GM19043 (cell line): ENCODE data around the gene METTL23.
A peak's percentile ranks its signal among the peaks of the same experiment; 100 is the strongest.
"Not testable (repeated sequence)": the region's sequence is repeated elsewhere in the genome, so short reads cannot be mapped to it uniquely, and the experiment has no call there.

ENCODE experiments used
- ATAC-seq: cut with Tn5 transposase; IDR thresholded peaks from one replicate; pipeline ENCODE4 v1.9.1; 2021; ENCODE audit warnings: low read depth; ENCODE audit not compliant: unreplicated experiment

METTL23 gene

DNA sequence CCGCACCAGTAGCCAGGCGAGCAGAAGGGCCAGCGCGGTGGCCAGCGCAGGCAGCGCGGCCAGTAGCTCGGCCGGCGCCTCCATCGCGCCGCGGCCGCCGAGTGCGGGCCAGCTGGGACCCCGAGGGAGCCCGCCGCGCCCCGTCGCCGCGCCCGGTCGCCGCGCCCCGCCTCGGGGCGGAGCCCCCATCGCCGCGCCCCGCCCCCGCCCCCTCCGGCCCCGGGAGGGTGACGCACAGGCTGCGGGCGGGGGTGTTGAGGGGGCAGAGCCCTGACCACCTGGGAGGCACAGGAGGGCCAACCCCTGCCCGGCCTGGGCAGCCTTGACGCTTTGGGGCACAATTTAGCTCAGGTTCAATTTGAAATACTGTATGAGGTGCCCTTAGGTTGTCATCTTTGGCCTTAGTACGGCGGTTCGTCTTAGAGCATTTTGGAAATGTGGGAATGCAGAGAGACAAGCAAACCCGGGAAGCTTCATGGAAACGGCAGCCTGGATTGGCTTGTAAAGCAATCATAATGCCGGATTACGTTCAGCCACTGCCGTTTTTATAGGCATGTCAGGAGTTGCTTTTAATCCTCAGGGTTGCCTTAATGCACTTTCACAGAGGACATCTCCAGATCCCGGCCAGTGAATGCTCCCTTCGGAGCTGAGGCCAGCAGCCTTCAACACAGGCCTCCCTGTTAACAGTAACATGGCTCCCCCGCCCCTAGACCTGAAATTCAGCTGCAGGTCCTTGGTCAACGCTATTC, 15.6 kb upstream of the METTL23 start, which contains the start of gene MXRA7:
Gene MXRA7, minus strand, starts transcription at position 103 of the 749 bp plus-strand sequence. Its CDS starts 19 bp downstream, at position 84.
- no peak for ATAC-seq

DNA sequence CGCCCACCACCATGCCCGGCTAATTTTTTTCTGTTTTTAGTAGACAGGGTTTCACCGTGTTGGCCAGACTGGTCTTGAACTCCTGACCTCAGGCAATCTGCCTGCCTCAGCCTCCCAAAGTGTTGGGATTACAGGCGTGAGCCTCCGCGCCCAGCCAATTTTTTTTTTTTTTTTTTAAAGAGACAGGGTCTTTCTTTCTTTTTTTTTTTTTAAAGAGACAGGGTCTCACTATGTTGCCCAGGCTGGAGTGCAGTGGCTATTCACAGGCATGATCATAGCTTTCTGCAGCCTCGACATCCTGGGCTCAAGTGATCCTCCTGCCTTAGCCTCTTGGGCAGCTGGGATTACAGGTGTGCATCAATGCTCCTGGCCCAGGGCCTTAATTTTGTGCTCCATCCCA, 14.3 kb upstream of the METTL23 start:
- ATAC-seq = not testable (repeated sequence)

DNA sequence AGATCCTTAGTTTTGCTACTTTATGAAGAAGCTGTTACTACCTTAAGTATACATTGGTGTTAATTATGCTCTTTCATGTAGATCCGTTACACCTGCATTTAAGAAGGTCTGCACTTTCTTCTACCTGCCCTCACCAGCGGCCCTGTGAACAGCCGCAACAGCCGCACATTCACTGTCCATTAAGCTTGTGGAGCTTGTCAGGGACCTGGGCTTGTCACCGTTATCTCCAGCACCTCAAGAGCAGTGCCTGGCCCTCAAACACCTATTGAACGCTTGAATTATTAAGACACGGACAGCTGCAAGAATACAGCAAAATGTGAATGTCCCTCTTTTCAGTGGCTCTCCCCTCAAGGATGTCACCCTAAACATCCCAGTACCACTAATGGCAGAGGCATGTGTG, 12.9 kb upstream of the METTL23 start:
- no peak for ATAC-seq

DNA sequence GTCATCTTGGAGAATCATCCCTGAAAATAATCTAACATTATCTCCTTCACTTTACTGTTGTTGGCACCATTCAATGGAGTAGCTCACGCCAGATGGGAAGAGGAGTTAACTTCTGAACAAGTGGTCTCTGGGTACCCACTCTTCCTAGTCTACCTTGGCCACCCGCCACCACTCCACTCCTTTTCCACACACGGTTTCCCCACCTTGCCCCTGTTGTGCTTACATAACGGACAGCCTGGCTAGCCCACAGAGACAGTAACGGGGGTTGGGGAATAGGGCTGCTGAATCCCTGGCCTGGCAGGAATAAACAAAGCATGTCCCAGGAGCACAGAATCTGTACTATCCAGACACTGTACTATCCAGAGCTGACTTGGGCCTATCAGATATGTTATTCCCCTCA, 12.3 kb upstream of the METTL23 start:
- ATAC-seq = no peak

DNA sequence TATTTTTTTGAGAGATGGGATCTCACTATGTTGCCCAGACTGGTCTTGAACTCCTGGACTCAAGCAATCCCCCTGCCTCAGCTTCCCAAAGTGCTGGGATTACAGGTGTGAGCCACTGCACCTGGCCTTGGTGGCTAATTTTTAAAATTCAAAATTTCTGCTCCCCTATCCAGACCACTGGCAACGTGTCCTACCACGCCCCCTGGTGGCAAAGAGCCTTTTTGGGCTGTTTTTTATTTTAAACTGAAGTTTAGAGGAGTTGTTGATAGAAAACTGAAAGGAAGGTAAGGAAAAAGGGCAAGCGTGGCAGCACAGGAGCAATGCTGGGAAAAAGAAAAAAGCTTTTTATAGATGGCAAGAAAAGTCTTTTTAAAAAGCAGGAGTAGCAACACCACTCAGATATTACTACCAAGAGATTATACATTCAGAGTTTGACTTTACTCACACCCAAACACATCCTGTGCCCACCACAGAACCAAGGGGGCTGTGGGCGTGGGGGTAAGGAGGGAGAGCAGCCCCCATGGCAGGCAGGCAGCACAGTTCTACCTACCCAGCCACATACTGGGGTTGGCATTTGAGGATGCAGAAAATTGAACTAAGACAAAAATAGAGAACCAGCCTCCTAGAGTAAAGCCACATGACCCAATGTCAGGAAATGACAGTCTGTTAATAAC, 11.7 kb upstream of the METTL23 start:
- ATAC-seq = no peak

DNA sequence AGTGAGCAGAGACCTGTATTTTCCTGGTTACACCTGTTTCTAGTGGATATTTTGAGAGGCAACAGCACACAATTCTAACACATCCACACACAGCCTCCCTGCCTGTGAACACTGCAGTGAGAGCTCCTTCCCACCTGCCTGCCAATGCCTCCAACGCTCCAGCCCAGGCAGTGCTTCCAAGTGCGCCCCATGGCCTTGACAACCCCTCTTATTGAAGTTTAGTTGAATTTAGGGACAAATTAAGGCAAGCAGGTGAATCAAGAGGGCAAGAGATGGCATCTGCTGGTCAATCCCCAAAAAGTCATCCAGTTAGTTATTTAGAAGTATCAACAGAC, 11.2 kb upstream of the METTL23 start:
- ATAC-seq = no peak

DNA sequence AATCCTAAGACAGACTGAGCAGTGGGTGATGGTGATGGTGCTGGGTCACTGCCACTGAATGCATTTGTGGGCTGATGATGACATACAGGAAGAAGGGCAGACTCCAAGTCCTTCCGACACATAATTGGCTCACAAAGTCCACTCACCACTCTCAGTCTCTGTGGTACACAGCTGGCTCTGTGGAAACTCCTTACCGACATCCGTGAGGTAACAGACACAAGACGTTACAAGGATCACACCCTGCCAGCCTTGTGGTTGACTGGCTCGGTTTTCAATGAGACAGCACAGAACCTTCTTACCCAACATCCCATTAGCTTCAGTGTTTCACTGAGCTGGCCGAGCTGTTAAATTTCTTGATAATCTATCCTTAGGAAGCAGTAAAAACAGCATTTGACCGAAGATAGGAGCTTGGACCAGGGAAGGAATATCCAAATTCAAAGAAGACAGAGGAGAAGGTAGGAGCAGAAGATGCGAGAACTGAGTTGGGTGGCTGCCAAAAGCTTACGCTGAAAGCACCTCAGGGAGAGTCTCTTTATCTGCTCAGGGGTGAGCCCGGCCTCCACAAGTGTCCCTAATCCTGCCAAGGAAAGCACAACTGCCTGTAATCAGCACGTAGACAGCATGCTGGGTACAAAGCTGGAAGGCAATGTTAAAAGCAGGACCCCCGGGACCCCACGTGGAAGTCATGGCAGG, 10.3 kb upstream of the METTL23 start:
- ATAC-seq = no peak

DNA sequence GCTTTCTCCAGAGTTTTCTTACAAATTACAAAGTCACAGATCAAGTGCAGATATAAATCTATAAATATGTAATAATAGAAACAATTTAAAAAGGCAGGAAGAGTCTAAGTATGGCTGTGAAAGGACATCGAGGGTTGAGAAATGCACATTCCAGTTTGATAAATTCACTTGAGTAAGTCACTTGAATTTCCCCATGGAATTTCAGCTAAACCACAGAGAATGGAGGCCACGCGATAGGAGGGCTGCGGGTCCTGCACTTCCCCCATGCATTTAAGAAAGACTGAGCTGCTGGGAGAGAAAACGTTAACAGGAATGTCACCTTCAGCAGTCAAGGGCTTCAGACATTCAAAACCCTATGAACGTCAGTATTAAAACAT, 9.8 kb upstream of the METTL23 start:
- no peak for ATAC-seq

DNA sequence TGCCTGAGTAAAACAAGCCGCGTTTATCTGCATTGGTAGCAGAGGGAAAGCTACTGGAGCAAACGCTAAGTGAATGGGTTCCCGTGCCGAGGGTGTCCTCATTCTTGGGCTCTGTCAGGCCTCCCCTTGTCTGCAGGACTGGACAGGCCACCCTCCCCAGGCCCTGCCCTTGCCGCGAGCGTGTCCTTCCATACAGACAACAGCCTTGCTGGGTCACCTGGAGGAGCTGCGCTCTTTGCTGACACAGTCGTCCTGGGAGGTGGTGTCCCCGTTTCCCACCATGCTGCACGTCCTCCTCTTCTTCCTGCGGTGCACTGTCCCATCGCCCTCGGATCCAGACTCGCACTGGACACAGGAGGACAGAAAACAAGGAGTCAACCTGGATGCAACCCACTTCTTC, 8.1 kb upstream of the METTL23 start:
- no peak for ATAC-seq

DNA sequence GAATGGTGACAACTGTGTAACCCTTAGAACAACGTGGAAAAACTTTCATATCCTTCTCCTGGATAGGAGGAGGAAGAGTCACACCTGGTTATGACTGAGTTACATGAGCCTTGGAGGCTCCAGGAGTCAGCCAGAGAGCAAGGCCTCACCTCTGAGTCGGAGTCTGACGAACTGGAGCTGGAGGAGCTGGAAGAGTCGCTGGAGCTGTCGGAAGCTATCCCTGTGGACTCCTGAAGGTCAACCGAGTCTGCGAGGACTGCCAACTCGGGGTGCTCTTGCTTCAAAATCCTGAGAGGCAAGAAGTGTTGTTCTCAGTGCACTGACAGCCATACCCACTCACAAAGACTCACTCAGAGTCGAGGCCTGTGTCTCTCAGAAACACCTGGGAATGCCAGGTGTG, 6.4 kb upstream of the METTL23 start:
- no peak for ATAC-seq

DNA sequence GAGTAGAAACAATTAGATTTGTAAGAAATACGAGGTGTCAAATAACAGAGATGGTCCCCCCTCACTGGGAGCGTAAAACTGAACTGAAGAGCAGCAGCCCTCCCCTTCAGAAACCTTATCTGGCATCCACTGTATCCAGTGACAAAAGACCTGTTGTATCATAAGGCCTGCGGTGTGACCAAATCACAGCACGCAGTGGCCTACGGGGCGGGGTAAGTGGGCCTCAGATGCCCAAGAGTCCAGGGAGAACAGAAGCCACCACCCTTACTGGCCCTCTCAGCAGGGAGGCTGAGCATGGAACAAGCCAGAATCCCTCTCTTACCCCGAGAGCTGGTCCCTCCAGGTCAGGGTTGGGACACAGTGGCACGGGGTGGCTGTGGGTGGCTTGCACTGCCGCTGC, 5.7 kb upstream of the METTL23 start:
- no peak for ATAC-seq

DNA sequence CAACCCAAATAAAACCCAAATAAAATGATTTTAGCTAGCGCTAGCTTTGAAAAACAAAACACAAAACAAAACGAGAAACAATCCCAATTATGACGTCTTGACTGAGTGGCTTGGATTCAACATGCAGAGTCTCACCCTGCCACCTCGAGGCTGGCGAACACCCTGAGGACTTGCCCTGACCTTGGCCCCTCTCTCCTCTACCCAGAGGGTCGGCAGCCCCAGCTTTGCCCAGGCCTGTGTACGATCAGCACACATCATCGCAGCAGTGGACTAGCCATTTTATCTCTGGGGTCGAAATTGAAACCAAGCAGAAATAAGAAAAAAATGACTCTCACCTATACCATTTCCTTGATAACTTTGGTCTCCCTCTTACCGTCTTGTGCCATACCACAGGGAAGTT, 5.2 kb upstream of the METTL23 start:
- ATAC-seq = no peak

DNA sequence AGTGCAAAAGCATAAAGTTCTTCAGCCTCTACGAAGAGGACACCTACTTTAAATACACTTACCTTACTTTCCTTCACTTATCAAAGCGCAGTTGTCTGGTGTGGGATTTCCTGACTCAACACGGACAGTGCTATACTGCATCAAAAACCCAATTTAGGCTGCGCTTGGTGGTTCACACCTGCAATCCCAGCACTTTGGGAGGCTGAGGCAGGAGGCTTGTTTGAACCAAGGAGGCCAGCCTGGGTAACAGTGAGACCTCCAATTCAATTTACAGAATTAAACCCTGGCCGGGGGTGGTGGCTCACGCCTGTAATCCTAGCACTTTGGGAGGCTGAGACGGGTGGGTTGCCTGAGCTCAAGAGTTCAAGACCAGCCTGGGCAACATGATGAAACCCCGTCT, 4.4 kb upstream of the METTL23 start:
- no peak for ATAC-seq

DNA sequence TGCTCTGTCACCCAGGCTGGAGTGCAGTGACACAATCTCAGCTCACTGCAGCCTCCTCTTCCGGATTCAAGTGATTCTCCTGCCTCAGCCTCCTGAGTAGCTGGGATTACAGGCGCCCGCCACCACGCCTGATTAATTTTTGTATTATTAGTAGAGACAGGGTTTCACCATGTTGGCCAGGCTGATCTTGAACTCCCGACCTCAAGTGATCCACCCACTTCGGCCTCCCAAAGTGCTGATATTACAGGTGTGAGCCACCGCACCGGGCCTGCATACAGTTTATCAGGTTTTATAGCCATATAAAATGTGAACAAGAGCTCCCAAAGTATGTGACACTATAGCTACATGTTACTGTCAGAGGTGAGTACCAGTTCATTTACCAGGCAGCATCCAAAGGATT, 3.7 kb upstream of the METTL23 start:
- not testable (repeated sequence) for ATAC-seq

DNA sequence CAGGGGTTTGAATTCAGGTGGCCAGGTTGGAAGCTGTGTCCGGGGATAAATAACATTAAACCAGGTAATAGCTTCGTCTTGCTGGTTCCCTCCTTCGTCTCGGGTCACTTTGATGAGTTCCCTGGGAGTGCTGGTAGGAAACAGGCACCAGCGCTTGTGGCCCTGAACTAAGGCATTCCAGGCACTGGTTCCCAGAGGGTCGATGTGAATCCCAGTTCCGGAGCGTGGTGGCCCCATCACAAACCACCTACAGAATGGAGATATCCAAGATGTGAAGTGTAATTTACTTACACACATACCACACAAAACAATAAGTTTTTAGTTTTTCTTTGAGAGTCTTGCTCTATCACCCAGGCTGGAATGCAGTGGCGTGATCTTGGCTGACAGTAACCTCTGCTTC, 2.8 kb upstream of the METTL23 start:
- ATAC-seq = no peak

DNA sequence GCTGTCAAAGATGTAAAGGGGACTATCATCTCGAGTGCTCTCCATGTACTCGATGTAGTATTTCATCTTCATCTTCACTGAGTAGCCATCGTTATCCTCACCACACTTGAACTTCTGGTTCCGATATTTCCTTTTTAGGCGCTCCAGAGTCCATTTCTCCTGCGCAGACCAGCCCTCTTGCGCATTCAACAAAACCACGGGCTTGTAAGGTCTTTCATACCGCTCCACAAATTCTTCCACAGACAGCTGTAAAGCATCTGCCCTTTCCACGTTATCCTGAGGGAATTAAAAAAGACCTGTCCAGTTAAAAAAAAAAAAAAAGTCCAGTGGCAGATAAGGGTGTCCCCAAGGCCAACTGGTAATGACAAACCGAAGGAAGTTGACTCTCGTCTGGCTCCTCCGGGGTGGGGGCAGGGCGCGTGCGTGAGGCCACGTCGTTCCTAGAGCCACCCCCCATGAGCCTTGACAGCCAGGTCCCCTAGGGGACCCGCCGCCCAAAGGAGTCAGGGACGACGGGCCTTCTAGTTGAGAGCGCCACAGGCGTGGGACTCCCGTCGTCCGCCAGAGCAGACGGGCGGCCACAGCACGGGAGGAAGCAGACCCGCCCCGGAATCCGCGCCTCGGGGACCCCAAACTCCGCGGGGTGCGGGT, 934 bp upstream of the METTL23 start:
- peak; percentile 14 for ATAC-seq

DNA sequence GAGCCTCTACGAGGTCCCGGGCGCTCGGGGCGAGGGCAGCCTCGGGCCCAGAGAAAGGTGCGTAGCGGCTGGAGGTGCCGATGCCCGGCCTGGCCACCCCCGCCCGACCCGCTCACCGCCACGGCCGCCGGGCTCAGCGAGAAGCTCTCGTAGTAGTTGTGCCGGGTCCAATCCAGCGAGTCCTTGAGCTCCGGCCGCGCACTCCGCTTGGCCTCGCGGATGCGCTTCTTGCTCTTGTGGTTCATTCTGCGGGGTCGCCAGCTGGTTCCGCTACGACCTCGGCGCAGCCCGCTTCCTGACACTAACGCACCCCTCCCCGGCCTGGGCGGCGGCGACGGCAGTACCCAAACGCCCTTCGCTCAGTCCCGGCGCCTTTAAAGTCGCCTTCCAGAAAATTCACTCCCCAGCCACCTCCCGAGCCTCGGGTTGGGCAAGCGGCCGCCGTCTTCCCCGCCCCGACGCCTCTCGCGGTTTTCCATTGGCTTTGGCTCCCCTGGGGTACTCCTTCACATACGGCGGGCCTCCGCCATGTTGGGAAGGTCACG, 336 bp upstream of the METTL23 start, which contains the start of gene JMJD6:
Gene JMJD6, minus strand, starts transcription at position 376 of the 545 bp plus-strand sequence. Its CDS starts 131 bp downstream, at position 245.
- ATAC-seq = peak; percentile 62

DNA sequence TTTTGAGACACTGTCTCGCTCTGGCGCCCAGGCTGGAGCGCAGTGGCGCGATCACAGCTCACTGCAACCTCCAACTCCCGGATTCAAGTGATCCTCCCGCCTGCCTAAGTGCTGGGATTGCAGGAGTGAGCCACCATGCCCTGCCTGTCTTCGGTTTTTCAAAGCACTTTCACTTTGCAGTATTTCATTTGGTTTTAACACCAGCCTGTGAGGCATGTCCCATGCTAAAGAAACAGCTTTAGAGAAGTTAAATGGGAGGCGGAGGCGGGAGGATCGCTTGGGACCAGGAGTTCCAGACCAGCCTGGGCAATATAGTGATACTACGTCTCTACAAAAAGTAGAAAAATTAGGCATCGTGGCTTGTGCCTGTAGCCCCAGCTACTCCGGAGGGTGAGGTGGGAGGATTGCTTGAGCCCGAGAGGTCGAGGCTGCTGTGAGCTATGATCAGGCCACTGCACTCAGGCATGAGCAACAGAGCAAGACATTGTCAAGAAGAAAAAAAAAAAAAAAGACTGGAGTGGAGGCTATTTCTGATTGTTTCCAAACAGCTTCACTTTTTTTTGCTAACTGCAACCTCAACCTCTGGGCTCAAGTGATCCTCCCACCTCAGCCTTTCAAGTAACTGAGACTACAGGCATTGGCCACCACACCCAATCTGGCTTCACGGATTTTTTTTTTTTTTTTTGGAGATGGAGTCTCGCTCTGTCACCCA, 1.3 kb downstream of the METTL23 start:
- no peak for ATAC-seq

DNA sequence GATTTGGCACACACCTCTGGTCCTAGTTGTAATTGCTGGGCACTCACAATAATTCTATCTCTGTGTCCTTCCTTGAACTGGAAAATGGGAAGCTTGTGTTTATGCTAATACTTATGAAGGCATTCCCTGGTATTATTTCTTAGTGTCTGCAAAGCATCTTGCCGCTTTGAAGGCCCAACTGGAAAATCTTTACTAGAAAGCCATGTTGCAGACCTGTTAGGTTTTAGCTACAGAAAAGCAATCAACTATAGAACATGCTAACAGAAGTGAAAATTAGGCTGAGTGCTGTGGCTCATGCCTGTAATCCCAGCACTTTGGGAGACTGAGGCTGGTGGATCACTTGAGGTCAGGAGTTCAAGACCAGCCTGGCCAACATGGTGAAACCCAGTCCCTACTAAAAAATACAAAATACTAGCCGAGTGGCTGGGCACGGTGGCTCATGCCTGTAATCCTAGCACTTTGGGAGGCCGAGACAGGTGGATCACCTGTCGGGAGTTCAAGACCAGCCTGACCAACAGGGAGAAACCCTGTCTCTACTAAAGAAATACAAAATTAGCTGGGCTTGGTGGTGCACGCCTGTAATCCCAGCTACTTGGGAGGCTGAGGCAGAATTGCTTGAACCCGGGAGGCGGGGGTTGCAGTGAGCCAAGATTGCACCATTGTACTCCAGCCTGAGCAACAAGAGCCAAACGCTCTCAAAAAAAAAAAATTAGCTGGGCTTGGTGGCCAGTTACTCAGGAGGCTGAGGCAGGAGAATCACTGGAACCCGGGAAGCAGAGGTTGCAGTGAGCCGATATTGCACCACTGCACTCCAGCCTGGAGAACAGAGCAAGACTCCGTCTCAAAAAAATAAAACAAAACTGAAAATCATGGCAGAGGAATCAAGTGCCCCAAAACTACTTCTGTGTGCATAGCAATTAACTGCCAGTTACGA, 5.4 kb downstream of the METTL23 start:
- not testable (repeated sequence) for ATAC-seq
